GM23248 (cell line): ENCODE data around the gene AMOTL1. TPM values are rescaled to one million over a fixed set of nuclear protein-coding genes. Genes with fewer than 3 reads are reported as not detected.
A peak's percentile ranks its signal among the peaks of the same experiment; 100 is the strongest.

Experiments used
- DNase-seq: peaks from one replicate; pipeline ENCODE4 v3.0.0-alpha.2; 2015
- H2AFZ ChIP-seq: fragments of 200-600 bp; sonication (generic); 2 replicates; pipeline ENCODE4 v1.6.1; 2016; ENCODE audit warnings: antibody characterized with exemption
- H3F3A ChIP-seq: fragments of 200-600 bp; sonication (generic); 2 replicates; pipeline ENCODE4 v1.6.1; 2016; ENCODE audit warnings: mild to moderate bottlenecking, antibody characterized with exemption, mixed run types; ENCODE audit not compliant: insufficient read depth
- H3K27ac ChIP-seq: fragments of 200-600 bp; sonication (generic); 2 replicates; pipeline ENCODE4 v1.5.1; 2016; ENCODE audit warnings: mild to moderate bottlenecking
- H3K27me3 ChIP-seq: fragments of 200-600 bp; sonication (generic); replicated peaks from 2 replicates; pipeline ENCODE4 v1.6.1; 2016; ENCODE audit warnings: mild to moderate bottlenecking; ENCODE audit not compliant: insufficient read depth
- H3K36me3 ChIP-seq: fragments of 200-600 bp; sonication (generic); 2 replicates; pipeline ENCODE4 v1.6.1; 2016; ENCODE audit warnings: low read depth, mild to moderate bottlenecking
- H3K4me1 ChIP-seq: fragments of 200-600 bp; sonication (generic); 2 replicates; pipeline ENCODE4 v1.6.1; 2016; ENCODE audit warnings: mild to moderate bottlenecking; ENCODE audit not compliant: insufficient read depth
- H3K4me2 ChIP-seq: fragments of 200-600 bp; sonication (generic); one replicate; pipeline ENCODE4 v1.6.1; 2016; ENCODE audit warnings: mild to moderate bottlenecking; ENCODE audit not compliant: unreplicated experiment
- H3K4me3 ChIP-seq: fragments of 200-600 bp; sonication (generic); 2 replicates; pipeline ENCODE4 v1.5.1; 2016; ENCODE audit warnings: mild to moderate bottlenecking
- H3K79me2 ChIP-seq: fragments of 200-600 bp; sonication (generic); 2 replicates; pipeline ENCODE4 v1.6.1; 2016; ENCODE audit warnings: mild to moderate bottlenecking; ENCODE audit not compliant: insufficient read depth
- H3K9ac ChIP-seq: fragments of 200-600 bp; sonication (generic); 2 replicates; pipeline ENCODE4 v1.6.1; 2016; ENCODE audit warnings: mild to moderate bottlenecking
- H3K9me2 ChIP-seq: fragments of 200-600 bp; sonication (generic); 2 replicates; pipeline ENCODE4 v1.6.1; 2016; ENCODE audit warnings: mixed run types, mild to moderate bottlenecking, moderate library complexity; ENCODE audit not compliant: insufficient read depth
- H3K9me3 ChIP-seq: fragments of 200-600 bp; sonication (generic); one replicate; pipeline ENCODE4 v1.6.1; 2017; ENCODE audit warnings: low read depth
- H4K20me1 ChIP-seq: fragments of 200-600 bp; sonication (generic); 2 replicates; pipeline ENCODE4 v1.6.0; 2016; ENCODE audit not compliant: insufficient read depth
- EZH2 ChIP-seq: fragments of 200-600 bp; sonication (generic); IDR thresholded peaks from 2 replicates; pipeline ENCODE4 v1.6.1; 2018; ENCODE audit warnings: antibody characterized with exemption, mild to moderate bottlenecking; ENCODE audit not compliant: insufficient read depth, poor library complexity, severe bottlenecking
- EZH2phosphoT487 ChIP-seq: fragments of 200-600 bp; sonication (generic); IDR thresholded peaks from 2 replicates; pipeline ENCODE4 v1.6.1; 2018; ENCODE audit warnings: antibody characterized with exemption, moderate library complexity, mild to moderate bottlenecking, low read depth; ENCODE audit not compliant: insufficient read depth
- WGBS, 2 experiments: methylation state at CpG; one replicate each; pipeline ENCODE4 v1.1.6; 2015 to 2017; ENCODE audit warnings: low lambda C conversion rate in 2 of 2, low coverage in 1 of 2; ENCODE audit errors: missing lambda C conversion rate in 2 of 2; 5-methylcytosine and 5-hydroxymethylcytosine counted together
- in situ Hi-C: fragments of 300-500 bp; cut with MboI; formaldehyde crosslinking; loops from 2 replicates; pipeline ENCODE4 v1.15.0; 2020
- polyA plus RNA-seq: library from polyadenylated mRNA; unstranded; fragments of >200 nt; fragmentation: Nextera tagmentation; extraction: Ambion mirVana; gene quantifications from 2 replicates; pipeline ENCODE4 v1.2.1, GENCODE V29; 2016
- total RNA-seq: library from RNA; depleted of rRNA; stranded (reverse); fragments of >200 nt; shearing (Covaris generic); gene quantifications from 2 replicates; pipeline ENCODE4 v1.2.3, GENCODE V29; 2014

AMOTL1 gene
- total and polyA plus RNA-seq, 2 experiments from 2014 or later, result 22.3 to 50.8 TPM

DNA sequence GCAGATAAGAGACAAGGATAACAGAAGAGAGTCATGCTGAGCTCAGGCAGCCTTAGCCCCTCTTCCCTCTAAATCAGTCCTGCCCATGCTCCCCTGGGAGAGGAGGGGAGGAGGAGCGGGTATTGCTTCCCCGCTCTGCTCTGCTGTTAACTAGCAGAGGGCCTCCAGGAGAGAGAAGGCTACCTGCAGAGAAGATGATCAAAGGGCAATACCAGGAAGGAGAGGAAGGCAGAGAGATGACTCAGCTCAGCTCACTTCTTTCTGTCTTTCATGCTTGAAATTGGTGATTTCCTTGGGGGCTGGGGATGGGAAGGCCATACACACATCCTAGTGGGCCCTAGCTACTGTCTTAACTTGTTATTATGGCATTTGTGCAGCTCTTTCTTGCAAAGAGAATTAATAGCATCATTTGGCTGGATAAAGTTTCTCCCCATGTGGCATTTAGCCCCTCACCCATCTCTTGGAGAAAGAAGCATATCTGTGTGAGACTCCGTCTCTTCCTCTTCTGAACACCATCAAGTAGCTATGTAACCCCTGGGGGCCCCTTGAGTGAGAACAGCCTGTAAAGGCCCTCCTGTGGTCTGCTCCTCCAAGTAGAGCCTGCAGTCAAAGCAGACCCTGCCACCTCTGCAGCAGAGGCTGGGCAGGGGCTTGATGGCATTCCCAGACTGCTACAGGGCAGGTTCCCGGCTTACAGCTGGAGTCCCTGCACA is 33.4 kb upstream of the AMOTL1 start:
- in situ Hi-C loops, result no loop called here
- Histone ChIP-seq H3K36me3 (no peaks in the 10 kb centered on the region), H3F3A (peaks cover 46% of the 10 kb centered on the region), H3K4me2 (no peak overlapping the region), H3K9me2 (no peaks in the 10 kb centered on the region), H3K9ac (no peak overlapping the region), H3K79me2 (no peaks in the 10 kb centered on the region), H3K4me1 (peaks cover 44% of the 10 kb centered on the region), H3K27me3 (no peaks in the 10 kb centered on the region), H3K9me3 (no peaks in the 10 kb centered on the region), H4K20me1 (no peaks in the 10 kb centered on the region), H3K27ac (no peak overlapping the region), H3K4me3 (no peak overlapping the region), H2AFZ (no peak overlapping the region)
- TF ChIP-seq EZH2 (no peak), EZH2phosphoT487 (no peak)
- DNase-seq, result no peak
- 95% methylated on average over 4 of the region's 4 CpGs for WGBS, 2 experiments

DNA sequence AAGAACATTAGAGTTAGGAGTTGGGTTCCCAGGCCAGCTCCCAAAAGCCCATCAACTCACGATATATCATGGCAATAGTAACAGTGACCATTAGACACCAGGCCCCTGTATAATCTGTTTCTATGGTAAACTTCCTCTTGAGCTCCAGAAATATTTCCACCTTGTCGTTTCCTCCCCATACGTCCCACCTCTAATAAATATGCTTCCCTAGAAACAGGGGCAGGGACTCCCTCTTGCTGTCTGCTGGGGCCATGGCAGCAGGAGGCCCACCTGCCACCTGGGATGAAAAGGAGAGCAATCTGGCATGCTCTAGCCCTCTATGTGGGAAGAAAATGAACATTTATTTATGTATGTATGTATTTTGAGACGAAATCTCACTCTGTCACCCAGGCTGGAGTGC is 32.2 kb upstream of the AMOTL1 start:
- no peak for DNase-seq
- no peaks in the 10 kb centered on the region for H3K36me3 ChIP-seq
- peaks cover 32% of the 10 kb centered on the region for H3K4me1 ChIP-seq
- no peak for TF ChIP-seq EZH2phosphoT487
- no peak for TF ChIP-seq EZH2
- in situ Hi-C loops, result no loop called here
- no peak overlapping the region for H3K4me3 ChIP-seq
- H4K20me1 ChIP-seq, result no peaks in the 10 kb centered on the region
- no peaks in the 10 kb centered on the region for H3K79me2 ChIP-seq
- H3F3A ChIP-seq, result peaks cover 34% of the 10 kb centered on the region
- H3K9me3 ChIP-seq, result no peaks in the 10 kb centered on the region
- H3K27ac ChIP-seq, result no peak overlapping the region
- no peaks in the 10 kb centered on the region for H3K9me2 ChIP-seq
- 73 to 80% methylated on average over 4 of the region's 4 CpGs for WGBS, 2 experiments
- no peaks in the 10 kb centered on the region for H3K27me3 ChIP-seq
- H2AFZ ChIP-seq, result no peak overlapping the region
- no peak overlapping the region for H3K9ac ChIP-seq
- no peak overlapping the region for H3K4me2 ChIP-seq

DNA sequence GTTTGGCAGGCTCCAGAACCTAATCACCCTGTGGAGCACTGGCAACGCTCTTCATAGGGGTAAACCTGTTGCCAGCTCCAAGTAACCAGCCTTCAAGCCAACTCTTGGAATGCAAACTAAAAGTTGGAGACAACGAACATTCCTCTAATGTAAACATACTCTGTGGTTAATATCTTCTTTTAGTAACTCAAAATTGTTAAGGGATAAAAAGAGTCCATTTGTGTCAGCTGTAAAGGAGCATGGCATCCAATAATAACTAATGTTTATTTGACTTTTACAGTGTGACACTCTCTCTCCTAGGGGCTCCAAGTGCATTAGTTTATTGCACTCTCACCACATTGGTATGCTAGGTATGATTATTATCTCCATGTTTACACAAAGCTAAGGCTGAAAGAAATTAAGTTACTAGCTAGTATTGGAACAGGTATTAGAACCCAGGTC is 31.0 kb upstream of the AMOTL1 start:
- Histone ChIP-seq H3K4me1 (peaks cover 27% of the 10 kb centered on the region), H4K20me1 (no peaks in the 10 kb centered on the region), H3K36me3 (no peaks in the 10 kb centered on the region), H3K4me2 (peak overlapping the region; percentile 47), H3K9me3 (no peaks in the 10 kb centered on the region), H3K27me3 (no peaks in the 10 kb centered on the region), H3K9ac (no peak overlapping the region), H3F3A (peaks cover 27% of the 10 kb centered on the region), H2AFZ (0 out of 2 replicates have a peak overlapping the region, but pooled peaks have one; percentile 20), H3K27ac (0 out of 2 replicates have a peak overlapping the region, but pooled peaks have one; percentile 1), H3K4me3 (no peak overlapping the region), H3K79me2 (no peaks in the 10 kb centered on the region), H3K9me2 (no peaks in the 10 kb centered on the region)
- DNase-seq, result peak; percentile 44
- in situ Hi-C loops, result no loop called here
- TF ChIP-seq EZH2phosphoT487, result no peak
- WGBS, 2 experiments, result 50 to 58% methylated on average over 2 of the region's 2 CpGs

DNA sequence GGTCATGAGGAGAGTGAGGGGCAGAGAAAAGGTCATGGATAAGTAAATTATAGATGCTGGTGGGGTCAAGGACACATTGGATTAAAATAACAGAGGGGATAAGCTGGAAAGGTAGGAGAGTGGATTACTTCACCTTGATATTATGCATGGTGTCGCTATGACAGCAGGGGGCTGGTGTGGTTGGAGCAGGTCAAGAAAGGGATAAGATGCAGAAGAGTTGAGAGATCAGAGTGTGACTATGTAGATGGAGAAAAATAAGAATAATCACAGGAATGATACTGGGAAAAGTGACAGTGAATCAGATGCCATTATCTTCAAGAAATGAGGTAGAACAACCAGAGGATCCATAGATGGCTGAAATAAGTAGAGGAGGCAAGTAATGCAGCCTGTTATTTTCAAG is 29.4 kb upstream of the AMOTL1 start:
- Histone ChIP-seq H2AFZ (no peak overlapping the region), H3K9me2 (no peaks in the 10 kb centered on the region), H3K36me3 (no peaks in the 10 kb centered on the region), H3K4me3 (no peak overlapping the region), H3K4me2 (no peak overlapping the region), H3K79me2 (no peaks in the 10 kb centered on the region), H3K4me1 (peaks cover 19% of the 10 kb centered on the region), H3K27me3 (no peaks in the 10 kb centered on the region), H4K20me1 (no peaks in the 10 kb centered on the region), H3K9me3 (no peaks in the 10 kb centered on the region), H3K9ac (no peak overlapping the region), H3K27ac (no peak overlapping the region), H3F3A (peaks cover 15% of the 10 kb centered on the region)
- in situ Hi-C loops, result no loop called here
- 94 to 100% methylated on average over 1 of the region's 1 CpG for WGBS, 2 experiments
- TF ChIP-seq EZH2 (no peak), EZH2phosphoT487 (no peak)
- no peak for DNase-seq

DNA sequence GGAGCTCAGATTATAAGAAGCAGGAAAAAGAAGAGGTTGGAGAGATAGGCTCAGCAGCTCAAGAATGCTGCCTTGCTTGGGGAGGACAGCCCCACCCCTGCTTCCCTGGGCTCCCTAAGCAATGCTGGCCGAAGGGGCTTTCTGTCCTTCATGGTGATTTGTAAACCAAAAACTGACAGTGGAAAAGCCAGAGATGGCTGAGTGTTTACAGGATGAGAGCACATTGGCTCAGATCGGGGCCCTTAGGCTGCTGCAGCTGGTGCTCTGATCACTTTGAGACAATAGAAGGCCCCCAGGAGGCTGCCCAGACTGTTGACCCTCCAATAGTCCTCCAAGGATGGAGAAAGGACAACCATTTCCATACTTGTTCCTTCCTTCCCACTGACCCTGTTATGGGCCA is 28.8 kb upstream of the AMOTL1 start:
- Histone ChIP-seq H3K27me3 (no peaks in the 10 kb centered on the region), H3K9me3 (no peaks in the 10 kb centered on the region), H3K27ac (no peak overlapping the region), H3K79me2 (no peaks in the 10 kb centered on the region), H3K4me1 (peaks cover 19% of the 10 kb centered on the region), H3K9ac (no peak overlapping the region), H3K4me2 (no peak overlapping the region), H3K36me3 (no peaks in the 10 kb centered on the region), H4K20me1 (no peaks in the 10 kb centered on the region), H3K9me2 (no peaks in the 10 kb centered on the region), H3F3A (peaks cover 15% of the 10 kb centered on the region), H2AFZ (no peak overlapping the region), H3K4me3 (no peak overlapping the region)
- in situ Hi-C loops, result no loop called here
- no peak for DNase-seq
- 95 to 97% methylated on average over 2 of the region's 2 CpGs for WGBS, 2 experiments
- TF ChIP-seq EZH2 (no peak), EZH2phosphoT487 (no peak)
